Heart left ventricle (tissue), 16 donors: ENCODE data around the gene GLT6D1. TPM values are rescaled to one million over a fixed set of nuclear protein-coding genes. Genes with fewer than 3 reads are reported as not detected.

ENCODE experiments used
- ATAC-seq, 4 donors: fragments of 200-7000 bp; cut with Tn5 transposase; one replicate each; pipeline ENCODE4 v1.9.1; 2020 to 2022; ENCODE audit warnings: moderate library complexity in 4 of 4, mild to moderate bottlenecking in 3 of 4, moderate number of reproducible peaks in 1 of 4
- DNase-seq, 5 donors: peaks; one replicate each; pipeline ENCODE4 v3.0.0-alpha.2; 2020
- H3K27ac ChIP-seq, 12 donors: fragments of 200-600 bp; sonication (generic) in 4 of 12; one replicate each; pipeline versions ENCODE4 v1.5.0 to v1.8.0; 2016 to 2022; ENCODE audit warnings: mild to moderate bottlenecking in 2 of 12
- H3K27me3 ChIP-seq, 9 donors: fragments of 200-600 bp; sonication (generic) in 2 of 9; one replicate each; pipeline versions ENCODE4 v1.5.1 to v1.8.0; 2016 to 2022; ENCODE audit warnings: mild to moderate bottlenecking in 3 of 9
- H3K36me3 ChIP-seq, 9 donors: fragments of 200-600 bp; sonication (generic) in 2 of 9; one replicate each; pipeline versions ENCODE4 v1.5.0 to v1.8.0; 2018 to 2022; ENCODE audit warnings: mild to moderate bottlenecking in 2 of 9
- H3K4me1 ChIP-seq, 12 donors: fragments of 200-600 bp; sonication (generic) in 4 of 12; one replicate each; pipeline versions ENCODE4 v1.5.0 to v1.8.0; 2016 to 2022; ENCODE audit warnings: mild to moderate bottlenecking in 3 of 12
- H3K4me3 ChIP-seq, 12 donors: fragments of 200-600 bp; sonication (generic) in 4 of 12; one replicate each; pipeline versions ENCODE4 v1.5.0 to v1.8.0; 2017 to 2022; ENCODE audit warnings: mild to moderate bottlenecking in 9 of 12, moderate library complexity in 4 of 12
- H3K9me3 ChIP-seq, 12 donors: fragments of 200-600 bp; sonication (generic) in 4 of 12; one replicate each; pipeline versions ENCODE4 v1.5.0 to v1.8.0; 2016 to 2022; ENCODE audit warnings: mild to moderate bottlenecking in 1 of 12
- POLR2A ChIP-seq, 2 donors: fragments of 450-650 bp; IDR thresholded peaks; one replicate each; pipeline ENCODE4 v1.6.1; 2017; ENCODE audit warnings: antibody characterized with exemption in 2 of 2, mild to moderate bottlenecking in 2 of 2, moderate library complexity in 2 of 2
- WGBS, 4 donors: extraction: QIAGEN DNeasy Blood & Tissue Kit in 2 of 4; methylation state at CpG; one replicate each; pipeline versions ENCODE4 v1.1.5 to v1.1.7; 2013 to 2018; 5-methylcytosine and 5-hydroxymethylcytosine counted together
- intact Hi-C, 10 donors: fragments of 100-400 bp; cut with DNase I; formaldehyde crosslinking; loops; one replicate each; pipeline versions ENCODE4 v1.11.1 to v1.14.2; 2022
- polyA plus RNA-seq, 2 donors: library from polyadenylated mRNA; stranded (reverse); fragments of 200-250 nt; gene quantifications; one replicate each; pipeline ENCODE4 v1.2.3, GENCODE V29; 2013
- total RNA-seq, 9 donors: library from RNA; depleted of rRNA in 2 of 9; stranded (reverse); fragments of >200 nt in 2 of 9; fragmentation: NEBNext Ultra II Directional in 3 of 9; extraction: Animal tissue kit (Norgen Biotek cat#: 25700) in 3 of 9; gene quantifications; one replicate each; pipeline versions ENCODE4 v1.1.0 to v1.2.4, GENCODE V29; 2016 to 2023
- TF ChIP-seq, protein P1 (sequence below), 12 donors: fragments of 200-600 bp; sonication (generic) in 4 of 12; IDR thresholded peaks; one replicate each; pipeline versions ENCODE4 v1.5.0 to v1.8.0; 2018 to 2022; ENCODE audit warnings: antibody characterized with exemption in 12 of 12, mild to moderate bottlenecking in 5 of 12
- donor health status: ischemic (EF 13 %, LVEDD 7.1; RV severe dilation, severe dysfunction).
- donor health status: healthy with polysubstance abuse.
- donor health status: DM: no; HTN: yes; CAD: no.
- donor health status: DM: no; HTN: no; CAD: no.
- donor health status: ischemic (EF 25% LVEDD 6.9; RV normal size, moderate dysfunction).
- donor health status: ischemic (EF 25% LVEDD 5.7; RV mildly dilated, moderate dysfunction).
- donor health status: healthy.
- donor health status: DM: yes; HTN: yes; CAD: no.
- donor health status: ischemic (EF 35%, LVEDD 5.7; RV mildly dilated, moderate dysfunction).
- donor health status: nonischemic (EF 11% LVEDD 7.7; RV severe dilation, severe dysfunction).
- donor health status: DM: yes; HTN: yes; CAD: no.
- donor health status: PGD.
- donor health status: ischemic (EF 29% LVEDD 5.4; RV normal size, mild dysfunction).
- donor health status: nonischemic (EF 23%, LVEDD 6.1; RV moderate dilation, normal function).

The GLT6D1 gene
- total and polyA plus RNA-seq, 11 donors, result not detected

DNA sequence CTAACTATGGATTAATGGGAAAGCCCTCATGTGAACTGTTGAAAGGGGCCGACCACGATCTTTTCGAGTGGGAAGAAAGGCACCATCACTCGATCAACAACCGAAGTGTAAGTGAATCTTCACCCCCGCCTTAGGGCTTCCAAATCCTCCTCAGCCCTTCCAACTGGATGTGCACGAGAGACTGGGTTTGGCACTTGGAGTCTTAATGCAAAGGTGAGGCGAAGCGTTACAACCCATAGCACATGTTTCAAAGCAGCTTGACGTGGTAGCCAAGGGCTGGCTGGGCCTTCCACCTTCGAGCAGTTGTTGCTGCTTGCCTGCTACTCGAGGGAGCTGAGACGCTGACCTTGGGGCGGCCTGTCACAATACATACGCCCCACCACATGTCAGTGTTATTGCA lies 18.1 kb upstream of the GLT6D1 start:
- Histone ChIP-seq H3K27ac (no peak overlapping the region), H3K36me3 (no peaks in the 10 kb centered on the region), H3K4me3 (no peak overlapping the region), H3K27me3 (peaks cover 0 to 21% (median 3%) of the 10 kb centered on the region in 9 donors), H3K4me1 (no peaks in the 10 kb centered on the region), H3K9me3 (peaks cover 0 to 3% (median 0%) of the 10 kb centered on the region in 12 donors)
- 81 to 86% (median 85%) methylated on average over 15 of the region's 15 CpGs for WGBS, 4 donors
- intact Hi-C loops, result no loop called here
- no peak for ATAC-seq
- no peak for DNase-seq
- no peak for TF ChIP-seq POLR2A (IDR thresholded peaks at IDR 0.05)
- TF ChIP-seq, protein P1, sequence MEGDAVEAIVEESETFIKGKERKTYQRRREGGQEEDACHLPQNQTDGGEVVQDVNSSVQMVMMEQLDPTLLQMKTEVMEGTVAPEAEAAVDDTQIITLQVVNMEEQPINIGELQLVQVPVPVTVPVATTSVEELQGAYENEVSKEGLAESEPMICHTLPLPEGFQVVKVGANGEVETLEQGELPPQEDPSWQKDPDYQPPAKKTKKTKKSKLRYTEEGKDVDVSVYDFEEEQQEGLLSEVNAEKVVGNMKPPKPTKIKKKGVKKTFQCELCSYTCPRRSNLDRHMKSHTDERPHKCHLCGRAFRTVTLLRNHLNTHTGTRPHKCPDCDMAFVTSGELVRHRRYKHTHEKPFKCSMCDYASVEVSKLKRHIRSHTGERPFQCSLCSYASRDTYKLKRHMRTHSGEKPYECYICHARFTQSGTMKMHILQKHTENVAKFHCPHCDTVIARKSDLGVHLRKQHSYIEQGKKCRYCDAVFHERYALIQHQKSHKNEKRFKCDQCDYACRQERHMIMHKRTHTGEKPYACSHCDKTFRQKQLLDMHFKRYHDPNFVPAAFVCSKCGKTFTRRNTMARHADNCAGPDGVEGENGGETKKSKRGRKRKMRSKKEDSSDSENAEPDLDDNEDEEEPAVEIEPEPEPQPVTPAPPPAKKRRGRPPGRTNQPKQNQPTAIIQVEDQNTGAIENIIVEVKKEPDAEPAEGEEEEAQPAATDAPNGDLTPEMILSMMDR (IDR thresholded peaks at IDR 0.05), result no peak

DNA sequence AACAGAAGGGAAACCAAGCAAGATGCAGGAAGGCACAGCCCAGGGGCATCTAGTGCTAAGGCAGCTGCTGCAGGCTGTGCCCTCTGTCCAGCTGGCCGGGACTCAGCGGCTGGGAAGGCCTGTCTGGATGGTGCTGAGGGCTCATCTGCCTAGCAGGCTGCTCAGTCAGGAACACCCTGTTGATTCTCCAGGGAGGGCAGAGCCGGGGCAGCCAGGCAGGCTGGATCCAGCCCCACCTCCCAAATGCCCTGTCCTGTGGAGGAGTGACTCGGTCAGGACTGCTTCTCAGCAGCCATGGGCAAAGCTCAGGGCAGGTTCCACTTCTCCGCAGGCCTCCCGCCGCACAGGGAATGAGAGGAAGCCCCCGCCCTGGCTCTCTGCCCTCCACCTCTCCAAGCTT lies 16.0 kb upstream of the GLT6D1 start:
- no peak for TF ChIP-seq POLR2A (IDR thresholded peaks at IDR 0.05)
- TF ChIP-seq, protein P1 (IDR thresholded peaks at IDR 0.05), result no peak
- Histone ChIP-seq H3K4me1 (no peaks in the 10 kb centered on the region), H3K9me3 (peaks cover 0 to 5% (median 0%) of the 10 kb centered on the region in 12 donors), H3K36me3 (no peaks in the 10 kb centered on the region), H3K27ac (no peak overlapping the region), H3K4me3 (no peak overlapping the region), H3K27me3 (peaks cover 0 to 17% (median 2%) of the 10 kb centered on the region in 9 donors)
- ATAC-seq, result no peak
- no peak for DNase-seq
- 75 to 83% (median 79%) methylated on average over 6 to 8 of the region's 8 CpGs for WGBS, 4 donors
- intact Hi-C loops, result no loop called here

- peaks cover 0 to 45% (median 28%) of the 10 kb centered on the region in 12 donors for H3K9me3 ChIP-seq
- 92 to 95% (median 92%) methylated on average over 17 of the region's 17 CpGs for WGBS, 4 donors
- ATAC-seq (no peak), DNase-seq (no peak)
- H3K4me3 ChIP-seq, result no peak overlapping the region
- no peak for TF ChIP-seq POLR2A (IDR thresholded peaks at IDR 0.05)
- TF ChIP-seq, protein P1 (IDR thresholded peaks at IDR 0.05), result no peak
- no peaks in the 10 kb centered on the region for H3K4me1 ChIP-seq
- intact Hi-C loops, result no loop called here
- H3K36me3 ChIP-seq, result no peaks in the 10 kb centered on the region
- H3K27ac ChIP-seq, result no peak overlapping the region
- peaks cover 0 to 12% (median 0%) of the 10 kb centered on the region in 9 donors for H3K27me3 ChIP-seq
These were observed 11.1 kb upstream of the GLT6D1 start for GRCh38 chr9:135650408-135650807.

DNA sequence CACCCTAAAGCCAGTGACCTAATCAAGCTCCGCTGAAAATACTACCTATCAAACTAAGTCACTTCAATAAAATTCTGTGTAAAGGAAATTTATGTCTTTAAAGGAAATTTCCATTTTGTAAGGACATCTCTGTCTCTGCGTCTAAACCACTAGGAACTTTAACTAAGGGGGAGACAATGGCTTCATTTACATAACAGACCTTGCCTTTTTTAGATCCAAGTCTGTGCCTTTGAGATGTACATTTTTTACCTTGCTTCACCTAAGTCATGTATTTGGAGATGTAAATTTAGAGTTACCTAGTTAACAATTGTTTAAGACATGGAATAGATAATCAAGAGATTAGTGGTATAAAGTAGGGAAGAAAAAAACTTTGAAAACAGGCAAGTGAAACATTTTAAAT lies 10.2 kb upstream of the GLT6D1 start:
- ATAC-seq, result no peak
- H3K4me1 ChIP-seq, result no peaks in the 10 kb centered on the region
- peaks cover 0 to 11% (median 0%) of the 10 kb centered on the region in 9 donors for H3K27me3 ChIP-seq
- 72 to 77% (median 75%) methylated on average over 2 of the region's 2 CpGs for WGBS, 4 donors
- no peak overlapping the region for H3K27ac ChIP-seq
- peaks cover 0 to 54% (median 36%) of the 10 kb centered on the region in 12 donors for H3K9me3 ChIP-seq
- no peaks in the 10 kb centered on the region for H3K36me3 ChIP-seq
- TF ChIP-seq POLR2A (IDR thresholded peaks at IDR 0.05), result no peak
- TF ChIP-seq, protein P1 (IDR thresholded peaks at IDR 0.05), result no peak
- intact Hi-C loops, result no loop called here
- DNase-seq, result no peak
- H3K4me3 ChIP-seq, result no peak overlapping the region
